OCI-LY1 (cell line): Measurements from ENCODE around the gene UBR4.

Source experiments
- EZH2 ChIP-seq: fragments of 200-600 bp; sonication (generic), shearing (Covaris generic); IDR thresholded peaks from 2 replicates; pipeline ENCODE4 v1.8.0; 2017; ENCODE audit warnings: borderline replicate concordance, mixed run types, mild to moderate bottlenecking, antibody characterized with exemption, low read length, moderate library complexity, mixed read lengths
- TF ChIP-seq, protein P1 (sequence below): fragments of 200-600 bp; sonication (generic), shearing (Covaris generic); IDR thresholded peaks from 2 replicates; pipeline ENCODE4 v1.5.1; 2017; ENCODE audit warnings: mild to moderate bottlenecking, antibody characterized with exemption, low read length, moderate library complexity, mixed read lengths

DNA sequence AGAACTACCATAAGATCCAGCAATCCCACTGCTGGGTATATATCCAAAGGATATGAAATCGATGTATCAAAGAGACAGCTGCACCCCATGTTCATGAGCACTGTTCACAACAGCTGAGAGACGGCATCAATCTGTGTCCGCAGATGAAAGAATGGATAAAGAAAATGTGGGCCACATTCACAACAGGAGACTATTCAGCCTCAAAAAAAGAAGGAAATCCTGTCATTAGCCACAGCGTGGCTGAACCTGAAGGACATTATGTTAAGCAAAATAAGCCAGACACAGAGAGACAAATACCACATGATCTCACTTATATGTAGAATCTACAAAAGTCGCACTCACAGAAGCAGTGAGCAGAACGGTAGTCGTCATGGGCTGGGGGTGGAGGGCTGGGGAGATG is 154.4 kb downstream of the UBR4 start:
- TF ChIP-seq, protein P1, sequence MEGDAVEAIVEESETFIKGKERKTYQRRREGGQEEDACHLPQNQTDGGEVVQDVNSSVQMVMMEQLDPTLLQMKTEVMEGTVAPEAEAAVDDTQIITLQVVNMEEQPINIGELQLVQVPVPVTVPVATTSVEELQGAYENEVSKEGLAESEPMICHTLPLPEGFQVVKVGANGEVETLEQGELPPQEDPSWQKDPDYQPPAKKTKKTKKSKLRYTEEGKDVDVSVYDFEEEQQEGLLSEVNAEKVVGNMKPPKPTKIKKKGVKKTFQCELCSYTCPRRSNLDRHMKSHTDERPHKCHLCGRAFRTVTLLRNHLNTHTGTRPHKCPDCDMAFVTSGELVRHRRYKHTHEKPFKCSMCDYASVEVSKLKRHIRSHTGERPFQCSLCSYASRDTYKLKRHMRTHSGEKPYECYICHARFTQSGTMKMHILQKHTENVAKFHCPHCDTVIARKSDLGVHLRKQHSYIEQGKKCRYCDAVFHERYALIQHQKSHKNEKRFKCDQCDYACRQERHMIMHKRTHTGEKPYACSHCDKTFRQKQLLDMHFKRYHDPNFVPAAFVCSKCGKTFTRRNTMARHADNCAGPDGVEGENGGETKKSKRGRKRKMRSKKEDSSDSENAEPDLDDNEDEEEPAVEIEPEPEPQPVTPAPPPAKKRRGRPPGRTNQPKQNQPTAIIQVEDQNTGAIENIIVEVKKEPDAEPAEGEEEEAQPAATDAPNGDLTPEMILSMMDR = no peak
- no peak for TF ChIP-seq EZH2
